ENCODE results near the gene HMGCL. TPM values are rescaled to one million over a fixed set of nuclear protein-coding genes. Genes with fewer than 3 reads are reported as not detected.
A peak's percentile ranks its signal among the peaks of the same experiment; 100 is the strongest.

The HMGCL gene
- total RNA-seq, 2 donors from 2014 or later = 66.2 to 110 TPM

- H3K36me3 ChIP-seq = no peaks in the 10 kb centered on the region
- intact Hi-C loops (cut with DNase I) = loop anchor here (5.0 kb wide), 2 partner anchors 56 to 106 kb away; partner anchors contain the start of gene FUCA1
- no peaks in the 10 kb centered on the region for H3K27me3 ChIP-seq
- no peak overlapping the region for H3K27ac ChIP-seq
- no peaks in the 10 kb centered on the region for H3K9me3 ChIP-seq
- H3K9ac ChIP-seq (ENCODE audit: low read depth in 2 of 2, low read length in 2 of 2) = peak overlapping the region in 1 of 2 donors; percentile 59
- DNase-seq = peak; percentile 90
- no peak overlapping the region for H3K4me3 ChIP-seq
- peak; percentile 76 for TF ChIP-seq CTCF (IDR thresholded peaks at IDR 0.05)
- no peaks in the 10 kb centered on the region for H3K4me1 ChIP-seq
Observed at GRCh38 chr1:23810818-23811540, 14.2 kb downstream of the HMGCL start.

- no peak overlapping the region for H3K27ac ChIP-seq
- H3K36me3 ChIP-seq = no peaks in the 10 kb centered on the region
- H3K9ac ChIP-seq (ENCODE audit: low read depth in 2 of 2, low read length in 2 of 2) = peak overlapping the region in 1 of 2 donors; percentile 59
- peak; percentile 70 for TF ChIP-seq CTCF (IDR thresholded peaks at IDR 0.05)
- peak; percentile 91 for DNase-seq
- intact Hi-C loops (cut with DNase I) = loop anchor here (5.0 kb wide), 2 partner anchors 58 to 108 kb away; partner anchors contain the start of gene FUCA1
- no peaks in the 10 kb centered on the region for H3K4me1 ChIP-seq
- no peak overlapping the region for H3K4me3 ChIP-seq
- H3K9me3 ChIP-seq = no peaks in the 10 kb centered on the region
- H3K27me3 ChIP-seq = no peaks in the 10 kb centered on the region
Observed at GRCh38 chr1:23809751-23810171, 15.5 kb downstream of the HMGCL start.

GRCh38 chr1:23807453-23807852, 17.8 kb downstream of the HMGCL start:
- Histone ChIP-seq H3K9ac (ENCODE audit: low read depth in 2 of 2, low read length in 2 of 2) (no peak overlapping the region), H3K4me3 (no peak overlapping the region), H3K4me1 (no peaks in the 10 kb centered on the region), H3K9me3 (no peaks in the 10 kb centered on the region), H3K27me3 (no peaks in the 10 kb centered on the region), H3K36me3 (peaks cover 6% of the 10 kb centered on the region), H3K27ac (no peak overlapping the region)
- no peak for TF ChIP-seq CTCF (IDR thresholded peaks at IDR 0.05)
- intact Hi-C loops (cut with DNase I) = no loop called here
- DNase-seq = no peak

- Histone ChIP-seq H3K4me1 (peaks cover 6% of the 10 kb centered on the region), H3K9me3 (no peaks in the 10 kb centered on the region), H3K36me3 (peaks cover 6% of the 10 kb centered on the region), H3K27me3 (no peaks in the 10 kb centered on the region), H3K9ac (ENCODE audit: low read depth in 2 of 2, low read length in 2 of 2) (no peak overlapping the region), H3K4me3 (no peak overlapping the region), H3K27ac (no peak overlapping the region)
- TF ChIP-seq CTCF (IDR thresholded peaks at IDR 0.05) = no peak
- intact Hi-C loops (cut with DNase I) = no loop called here
- no peak for DNase-seq
Observed at GRCh38 chr1:23806280-23806679, 18.9 kb downstream of the HMGCL start.

- intact Hi-C loops (cut with DNase I) = no loop called here
Observed at GRCh38 chr1:23805025-23805424, 20.2 kb downstream of the HMGCL start.

More at GRCh38 chr1:23805025-23805424, 20.2 kb downstream of the HMGCL start:
- Histone ChIP-seq H3K27me3 (no peaks in the 10 kb centered on the region), H3K36me3 (peaks cover 6% of the 10 kb centered on the region), H3K4me3 (no peak overlapping the region), H3K9ac (ENCODE audit: low read depth in 2 of 2, low read length in 2 of 2) (no peak overlapping the region), H3K4me1 (peaks cover 6% of the 10 kb centered on the region), H3K9me3 (no peaks in the 10 kb centered on the region), H3K27ac (no peak overlapping the region)
- no peak for DNase-seq
- TF ChIP-seq CTCF (IDR thresholded peaks at IDR 0.05) = no peak

Data from colonic mucosa (tissue), 4 donors.